Astrocyte (in vitro differentiated cells and primary cell): Measurements from ENCODE around the gene STX10. TPM values are rescaled to one million over a fixed set of nuclear protein-coding genes. Genes with fewer than 3 reads are reported as not detected.
A peak's percentile ranks its signal among the peaks of the same experiment; 100 is the strongest.

Experiments
- DNase-seq: peaks from one replicate; pipeline ENCODE4 v3.0.0-alpha.2; 2010; ENCODE audit warnings: low read depth
- FAIRE-seq: peaks from 2 replicates; lab custom pipeline; 2011; peaks lifted over from hg19 to GRCh38; lab: Jason Lieb, UNC
- H2AFZ ChIP-seq: 2 replicates; pipeline ENCODE4 v1.6.0; 2012; ENCODE audit warnings: low read depth, low read length, inconsistent platforms
- H3K27ac ChIP-seq: 2 replicates; pipeline ENCODE4 v1.5.1; 2011; ENCODE audit warnings: low read depth, low read length, inconsistent platforms
- H3K27me3 ChIP-seq: 2 replicates; pipeline ENCODE4 v1.6.0; 2011; ENCODE audit warnings: low read length, inconsistent platforms; ENCODE audit not compliant: insufficient read depth
- H3K36me3 ChIP-seq: 2 replicates; pipeline ENCODE4 v1.5.1; 2011; ENCODE audit warnings: low read length, inconsistent platforms; ENCODE audit not compliant: insufficient read depth
- H3K4me1 ChIP-seq: 2 replicates; pipeline ENCODE4 v1.5.1; 2011; ENCODE audit warnings: low read length, inconsistent platforms; ENCODE audit not compliant: insufficient read depth
- H3K4me2 ChIP-seq: 2 replicates; pipeline ENCODE4 v1.6.0; 2012; ENCODE audit warnings: low read length, inconsistent platforms
- H3K4me3 ChIP-seq: 2 replicates; pipeline ENCODE4 v1.5.1; 2011; ENCODE audit warnings: low read depth, mild to moderate bottlenecking, low read length, inconsistent platforms; ENCODE audit not compliant: insufficient read depth
- H3K79me2 ChIP-seq: 2 replicates; pipeline ENCODE4 v1.6.0; 2012; ENCODE audit warnings: mild to moderate bottlenecking, low read length, inconsistent platforms; ENCODE audit not compliant: insufficient read depth
- H3K9ac ChIP-seq: 2 replicates; pipeline ENCODE4 v1.6.0; 2012; ENCODE audit warnings: mild to moderate bottlenecking, low read length, inconsistent platforms
- H3K9me3 ChIP-seq: 2 replicates; pipeline ENCODE4 v1.5.1; 2012; ENCODE audit warnings: low read depth, mild to moderate bottlenecking, low read length, inconsistent platforms; ENCODE audit not compliant: insufficient read depth
- H4K20me1 ChIP-seq: 2 replicates; pipeline ENCODE4 v1.6.0; 2012; ENCODE audit warnings: low read length, inconsistent platforms; ENCODE audit not compliant: insufficient read depth
- H3K27ac Mint-ChIP-seq: one replicate; pipeline ENCODE4 v1.8.0; 2021; ENCODE audit warnings: mild to moderate bottlenecking, mixed read lengths; ENCODE audit not compliant: unreplicated experiment
- H3K27me3 Mint-ChIP-seq: one replicate; pipeline ENCODE4 v1.8.0; 2021; ENCODE audit warnings: low read depth, mixed read lengths; ENCODE audit not compliant: unreplicated experiment
- H3K36me3 Mint-ChIP-seq: one replicate; pipeline ENCODE4 v1.8.0; 2021; ENCODE audit warnings: low read depth, mixed read lengths; ENCODE audit not compliant: unreplicated experiment
- H3K4me1 Mint-ChIP-seq: one replicate; pipeline ENCODE4 v1.8.0; 2021; ENCODE audit warnings: low read depth, mixed read lengths; ENCODE audit not compliant: unreplicated experiment
- H3K4me3 Mint-ChIP-seq: one replicate; pipeline ENCODE4 v1.8.0; 2021; ENCODE audit warnings: mild to moderate bottlenecking, moderate library complexity, mixed read lengths; ENCODE audit not compliant: unreplicated experiment
- H3K9me3 Mint-ChIP-seq: one replicate; pipeline ENCODE4 v1.8.0; 2021; ENCODE audit warnings: mild to moderate bottlenecking, mixed read lengths; ENCODE audit not compliant: unreplicated experiment
- EZH2 ChIP-seq: IDR thresholded peaks from 2 replicates; pipeline ENCODE4 v1.6.1; 2012; ENCODE audit warnings: mild to moderate bottlenecking, low read length, inconsistent platforms; ENCODE audit not compliant: insufficient read depth
- total RNA-seq: library from RNA; stranded (reverse); gene quantifications from 2 replicates; pipeline ENCODE4 v1.2.1, GENCODE V29; 2021
- TF ChIP-seq, protein P1 (sequence below): IDR thresholded peaks from 2 replicates; pipeline ENCODE4 v1.5.1; 2011; ENCODE audit warnings: low read depth, mild to moderate bottlenecking, inconsistent platforms, low read length, moderate library complexity; ENCODE audit not compliant: insufficient read depth

Gene STX10
- total RNA-seq, 1 donor from 2014 or later: 39.7 TPM

DNA sequence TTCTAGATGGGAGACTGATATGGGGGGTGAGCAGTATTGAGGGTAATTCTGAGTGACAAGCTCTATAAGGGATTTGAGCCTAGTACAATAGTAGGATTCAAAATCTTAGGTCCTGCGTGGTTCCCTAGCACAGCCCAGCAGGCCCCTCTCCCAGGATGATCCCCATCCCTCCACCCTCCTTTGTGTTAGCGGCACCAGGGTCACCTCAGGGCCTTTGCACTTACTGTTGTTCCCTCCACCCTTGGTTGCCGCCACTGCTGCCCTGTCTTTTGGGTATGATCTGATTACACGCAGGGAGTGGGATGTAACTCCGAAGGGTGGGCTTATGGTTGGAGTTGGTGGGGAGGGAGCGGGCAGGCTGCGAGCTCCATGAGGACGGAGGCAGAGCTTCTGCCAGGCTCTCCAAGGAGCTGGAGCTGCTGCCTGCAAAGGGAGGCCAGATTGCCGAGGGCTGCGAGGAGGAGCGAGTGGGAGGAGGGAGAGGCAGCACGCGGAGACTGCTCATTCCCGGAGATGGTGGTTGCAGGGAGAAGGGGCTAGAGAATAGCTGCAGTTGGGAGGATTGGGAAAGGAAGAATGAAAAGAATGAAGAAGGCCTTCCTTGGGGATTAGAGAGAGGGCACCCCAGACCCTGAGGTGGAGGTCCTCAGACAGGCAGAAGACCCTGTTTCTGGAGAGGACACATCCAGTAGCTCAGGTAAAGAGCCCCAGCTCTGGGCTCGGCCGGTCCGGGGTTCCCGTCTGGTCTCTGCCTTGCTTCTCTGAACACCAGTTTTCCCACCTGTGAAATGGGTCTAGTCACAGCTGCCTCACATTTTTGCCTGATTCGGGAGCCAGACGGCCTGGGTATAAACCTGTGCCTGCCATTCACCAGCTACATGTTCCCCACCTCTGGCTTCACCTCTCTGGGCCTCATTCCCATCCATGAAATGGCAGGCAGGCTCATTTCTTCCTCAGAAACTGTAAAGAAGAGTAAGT, 26.9 kb downstream of the STX10 start:
- H3K9ac ChIP-seq: no peak overlapping the region
- no peak overlapping the region for H3K4me2 ChIP-seq
- DNase-seq (no peak), FAIRE-seq (no peak)
- peaks cover 43% of the 10 kb centered on the region for H3K4me1 Mint-ChIP-seq
- no peaks in the 10 kb centered on the region for H3K27me3 Mint-ChIP-seq
- no peaks in the 10 kb centered on the region for H3K9me3 ChIP-seq
- peak overlapping the region; percentile 63 for H3K27ac Mint-ChIP-seq
- peaks cover 100% of the 10 kb centered on the region for H3K79me2 ChIP-seq
- peaks cover 90% of the 10 kb centered on the region for H4K20me1 ChIP-seq
- H3K4me3 Mint-ChIP-seq: peak overlapping the region; percentile 63
- peaks cover 7% of the 10 kb centered on the region for H3K36me3 ChIP-seq
- peaks cover 5% of the 10 kb centered on the region for H3K36me3 Mint-ChIP-seq
- H3K4me1 ChIP-seq: peaks cover 43% of the 10 kb centered on the region
- peak overlapping the region; percentile 19 for H3K27ac ChIP-seq
- H3K27me3 ChIP-seq: no peaks in the 10 kb centered on the region
- TF ChIP-seq EZH2: no peak
- TF ChIP-seq, protein P1, sequence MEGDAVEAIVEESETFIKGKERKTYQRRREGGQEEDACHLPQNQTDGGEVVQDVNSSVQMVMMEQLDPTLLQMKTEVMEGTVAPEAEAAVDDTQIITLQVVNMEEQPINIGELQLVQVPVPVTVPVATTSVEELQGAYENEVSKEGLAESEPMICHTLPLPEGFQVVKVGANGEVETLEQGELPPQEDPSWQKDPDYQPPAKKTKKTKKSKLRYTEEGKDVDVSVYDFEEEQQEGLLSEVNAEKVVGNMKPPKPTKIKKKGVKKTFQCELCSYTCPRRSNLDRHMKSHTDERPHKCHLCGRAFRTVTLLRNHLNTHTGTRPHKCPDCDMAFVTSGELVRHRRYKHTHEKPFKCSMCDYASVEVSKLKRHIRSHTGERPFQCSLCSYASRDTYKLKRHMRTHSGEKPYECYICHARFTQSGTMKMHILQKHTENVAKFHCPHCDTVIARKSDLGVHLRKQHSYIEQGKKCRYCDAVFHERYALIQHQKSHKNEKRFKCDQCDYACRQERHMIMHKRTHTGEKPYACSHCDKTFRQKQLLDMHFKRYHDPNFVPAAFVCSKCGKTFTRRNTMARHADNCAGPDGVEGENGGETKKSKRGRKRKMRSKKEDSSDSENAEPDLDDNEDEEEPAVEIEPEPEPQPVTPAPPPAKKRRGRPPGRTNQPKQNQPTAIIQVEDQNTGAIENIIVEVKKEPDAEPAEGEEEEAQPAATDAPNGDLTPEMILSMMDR: no peak
- no peak overlapping the region for H3K4me3 ChIP-seq
- no peaks in the 10 kb centered on the region for H3K9me3 Mint-ChIP-seq
- H2AFZ ChIP-seq: no peak overlapping the region

DNA sequence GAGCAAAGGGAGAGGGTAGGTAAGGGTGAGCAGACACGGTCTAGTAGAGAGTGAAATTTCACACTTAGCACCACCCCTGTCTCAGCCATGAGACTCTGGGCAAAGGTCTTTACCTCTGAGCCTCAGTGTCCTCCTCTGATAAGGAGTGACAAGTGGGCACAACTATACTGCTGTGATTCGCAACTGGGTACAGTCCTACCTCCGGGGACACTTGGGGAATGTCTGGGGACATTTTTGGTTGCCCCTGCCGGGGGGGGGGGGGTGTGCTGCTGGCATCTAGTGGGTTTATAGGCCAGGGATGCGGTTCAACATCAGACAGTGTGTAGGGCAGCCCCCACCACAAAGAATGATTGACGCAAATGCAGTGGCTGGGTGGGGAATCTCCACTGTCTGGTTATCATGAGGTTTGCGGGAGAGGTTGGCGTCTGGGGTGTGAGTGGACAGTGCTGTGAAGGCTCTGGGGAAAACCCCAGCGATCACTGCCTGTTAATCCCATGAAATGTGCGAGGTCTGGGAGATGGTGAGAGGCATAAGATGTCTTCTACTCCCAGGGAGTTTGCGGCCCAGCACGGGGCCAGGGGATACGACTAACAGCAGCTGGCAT, 27.8 kb downstream of the STX10 start:
- DNase-seq (no peak), FAIRE-seq (no peak)
- H3K79me2 ChIP-seq: peaks cover 94% of the 10 kb centered on the region
- no peaks in the 10 kb centered on the region for H3K27me3 Mint-ChIP-seq
- no peaks in the 10 kb centered on the region for H3K9me3 ChIP-seq
- peaks cover 5% of the 10 kb centered on the region for H3K36me3 Mint-ChIP-seq
- H3K27me3 ChIP-seq: no peaks in the 10 kb centered on the region
- peak overlapping the region; percentile 63 for H3K27ac Mint-ChIP-seq
- no peak overlapping the region for H3K4me3 ChIP-seq
- H3K9ac ChIP-seq: peak overlapping the region; percentile 95
- H2AFZ ChIP-seq: no peak overlapping the region
- peak overlapping the region; percentile 92 for H3K4me2 ChIP-seq
- H3K4me1 ChIP-seq: peaks cover 43% of the 10 kb centered on the region
- peaks cover 7% of the 10 kb centered on the region for H3K36me3 ChIP-seq
- peaks cover 38% of the 10 kb centered on the region for H3K4me1 Mint-ChIP-seq
- TF ChIP-seq EZH2: no peak
- TF ChIP-seq, protein P1: no peak
- peak overlapping the region; percentile 19 for H3K27ac ChIP-seq
- H4K20me1 ChIP-seq: peaks cover 81% of the 10 kb centered on the region
- H3K4me3 Mint-ChIP-seq: peak overlapping the region; percentile 63
- no peaks in the 10 kb centered on the region for H3K9me3 Mint-ChIP-seq
